ENCODE results near the gene MYO1E. TPM values are rescaled to one million over a fixed set of nuclear protein-coding genes. Genes with fewer than 3 reads are reported as not detected.

Gene MYO1E
- total and polyA plus RNA-seq, 10 donors = 21.3 to 115 (median 65.6) TPM

- TF ChIP-seq CTCF (IDR thresholded peaks at IDR 0.05 in 8 of 11, conservative IDR thresholded peaks at IDR 0.05 in 3 of 11) = no peak
- TF ChIP-seq POLR2AphosphoS5 (IDR thresholded peaks at IDR 0.05) = no peak
- no peak for TF ChIP-seq POLR2A (IDR thresholded peaks at IDR 0.05)
- H3K27ac ChIP-seq = peak overlapping the region in 3 of 8 donors; percentile 59 to 63 (median 61)
- H3K4me3 ChIP-seq = no peak overlapping the region
- WGBS, 5 donors = 58 to 67% (median 63%) methylated on average over 9 of the region's 9 CpGs
- H3K9me3 ChIP-seq = peaks cover 0 to 11% (median 5%) of the 10 kb centered on the region in 8 donors
- no peak for DNase-seq
- H3K36me3 ChIP-seq = peaks cover 0 to 57% (median 12%) of the 10 kb centered on the region in 6 donors
- no peaks in the 10 kb centered on the region for H3K27me3 ChIP-seq (replicated peaks in 1 of 7)
- intact Hi-C loops (cut with DNase I; ENCODE audit: low total_unique reads) = loop anchor here (5.0 to 10.0 kb wide), 2 partner anchors 196 to 318 kb away; partner anchors contain the start of gene MYO1E
- peaks cover 0 to 53% (median 17%) of the 10 kb centered on the region in 6 donors for H3K4me1 ChIP-seq
These were observed 195.9 kb downstream of the MYO1E start for GRCh38 chr15:59176653-59177316.

DNA sequence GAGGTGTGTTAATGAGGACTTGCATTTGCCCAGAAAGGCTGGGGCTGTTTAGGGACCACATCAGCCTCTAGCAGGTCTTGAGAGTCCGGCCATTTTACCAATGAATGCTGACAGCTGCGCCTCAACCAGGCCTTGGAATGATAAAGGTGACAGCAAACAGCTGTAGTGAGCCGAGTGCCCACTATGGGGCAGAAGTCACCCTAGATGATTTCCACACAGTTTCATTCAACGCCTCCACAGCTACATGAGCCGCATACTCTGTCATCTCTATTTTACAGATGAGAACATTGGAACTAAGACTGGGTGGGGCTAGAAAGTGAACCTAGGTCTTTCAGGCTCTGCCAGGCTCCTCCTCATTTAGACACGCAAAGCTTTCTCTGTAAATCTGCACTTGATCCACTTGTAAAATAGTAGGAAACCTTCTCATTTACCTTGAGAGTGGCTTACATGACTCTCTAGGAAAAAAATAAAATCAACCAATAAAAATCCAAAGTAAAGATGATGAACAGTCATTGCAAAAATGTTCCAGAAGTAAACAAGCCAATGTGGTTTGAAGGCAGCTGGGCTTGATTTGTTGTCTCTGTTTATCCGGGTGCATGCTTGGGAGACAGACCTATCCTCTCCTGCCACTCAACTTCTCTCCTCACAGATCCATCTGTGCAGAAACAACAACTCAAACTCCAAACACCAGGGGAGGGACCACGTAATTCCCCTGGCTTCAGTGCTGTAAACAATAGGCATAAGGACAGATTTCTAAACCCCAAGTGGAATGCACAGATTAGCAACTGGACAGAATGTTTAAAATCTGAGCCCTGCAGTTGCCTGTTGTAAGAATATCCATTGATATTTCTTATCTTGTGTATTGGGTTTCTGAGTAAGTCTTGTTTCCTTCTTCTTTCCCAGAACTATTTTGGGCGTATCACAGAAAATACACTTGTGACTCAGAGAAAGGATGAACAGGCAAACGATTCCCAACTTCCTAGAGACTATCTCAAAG lies 197.5 kb downstream of the MYO1E start:
- WGBS, 5 donors = 45 to 72% (median 61%) methylated on average over 10 of the region's 10 CpGs
- intact Hi-C loops (cut with DNase I; ENCODE audit: low total_unique reads) = loop anchor here (5.0 to 10.0 kb wide), 2 partner anchors 197 to 320 kb away; partner anchors contain the start of gene MYO1E
- no peak overlapping the region for H3K4me3 ChIP-seq
- peak overlapping the region in 7 of 8 donors; percentile 9 to 63 (median 46) for H3K27ac ChIP-seq
- DNase-seq = no peak
- peaks cover 0 to 6% (median 0%) of the 10 kb centered on the region in 8 donors for H3K9me3 ChIP-seq
- no peaks in the 10 kb centered on the region for H3K27me3 ChIP-seq (replicated peaks in 1 of 7)
- TF ChIP-seq POLR2A (IDR thresholded peaks at IDR 0.05) = no peak
- peak in 1 of 3 donors; percentile 22 for TF ChIP-seq POLR2AphosphoS5 (IDR thresholded peaks at IDR 0.05)
- TF ChIP-seq CTCF (IDR thresholded peaks at IDR 0.05 in 8 of 11, conservative IDR thresholded peaks at IDR 0.05 in 3 of 11) = peak; percentile 17 to 74 (median 52)
- peaks cover 0 to 66% (median 14%) of the 10 kb centered on the region in 6 donors for H3K36me3 ChIP-seq
- peaks cover under 1 to 51% (median 9%) of the 10 kb centered on the region in 6 donors for H3K4me1 ChIP-seq

DNA sequence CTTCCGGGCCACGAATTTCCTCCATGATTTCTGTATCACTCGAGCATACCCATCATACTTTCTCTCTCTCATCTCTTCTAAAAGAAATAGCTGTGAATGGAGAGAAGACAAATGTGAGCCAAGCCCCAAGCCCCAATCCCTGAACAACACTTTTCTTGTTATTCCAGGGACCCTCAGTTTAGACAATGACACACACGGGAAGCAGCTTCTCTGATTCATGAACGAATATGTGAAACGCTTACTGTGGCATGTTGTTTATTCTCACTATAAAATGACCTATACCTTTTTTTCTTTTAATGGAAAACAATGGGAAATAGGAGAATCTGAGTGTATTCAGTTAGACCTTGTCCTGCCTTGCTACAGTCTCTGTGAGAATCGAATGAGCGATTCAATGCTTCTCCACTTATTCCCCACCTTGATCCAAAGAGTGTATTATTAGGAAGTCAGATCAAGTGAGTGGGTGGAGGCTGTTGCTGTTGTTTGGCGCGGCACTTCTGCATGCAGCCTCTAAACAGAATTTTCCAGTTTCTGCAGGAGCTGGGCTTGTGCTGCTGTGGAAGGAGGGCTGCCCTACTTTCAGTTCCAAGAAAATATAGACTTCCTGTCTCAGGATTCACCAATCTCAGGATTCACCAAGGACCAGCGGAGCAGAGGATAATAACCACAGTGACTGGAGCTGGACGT lies 198.4 kb downstream of the MYO1E start:
- DNase-seq = no peak
- Histone ChIP-seq H3K4me1 (peaks cover 3 to 58% (median 9%) of the 10 kb centered on the region in 6 donors), H3K4me3 (no peak overlapping the region), H3K9me3 (peaks cover 0 to 6% (median 0%) of the 10 kb centered on the region in 8 donors), H3K27ac (peak overlapping the region in 6 of 8 donors; percentile 37 to 63 (median 52)), H3K27me3 (replicated peaks in 1 of 7) (no peaks in the 10 kb centered on the region), H3K36me3 (peaks cover 0 to 65% (median 15%) of the 10 kb centered on the region in 6 donors)
- WGBS, 5 donors = 87 to 93% (median 90%) methylated on average over 12 of the region's 12 CpGs
- TF ChIP-seq POLR2A (IDR thresholded peaks at IDR 0.05) (no peak), POLR2AphosphoS5 (IDR thresholded peaks at IDR 0.05) (no peak), CTCF (IDR thresholded peaks at IDR 0.05 in 8 of 11, conservative IDR thresholded peaks at IDR 0.05 in 3 of 11) (no peak)
- intact Hi-C loops (cut with DNase I; ENCODE audit: low total_unique reads) = loop anchor here (10.0 kb wide), 1 partner anchor 321 kb away; no protein-coding TSS in a partner anchor

Measured in spleen (tissue), 11 donors.